ENCODE results near the gene AK6.

GRCh38 chr5:69343083-69343482 lies 26.2 kb downstream of the AK6 start:
- TF ChIP-seq REST (IDR thresholded peaks at IDR 0.05; ENCODE audit: borderline replicate concordance), result no peak
- TF ChIP-seq REST (CRISPR knock-in tag; IDR thresholded peaks at IDR 0.05; ENCODE audit: low read depth), result no peak
- no peak for TF ChIP-seq CEBPB (tag; IDR thresholded peaks at IDR 0.05)
- TF ChIP-seq, protein P1, sequence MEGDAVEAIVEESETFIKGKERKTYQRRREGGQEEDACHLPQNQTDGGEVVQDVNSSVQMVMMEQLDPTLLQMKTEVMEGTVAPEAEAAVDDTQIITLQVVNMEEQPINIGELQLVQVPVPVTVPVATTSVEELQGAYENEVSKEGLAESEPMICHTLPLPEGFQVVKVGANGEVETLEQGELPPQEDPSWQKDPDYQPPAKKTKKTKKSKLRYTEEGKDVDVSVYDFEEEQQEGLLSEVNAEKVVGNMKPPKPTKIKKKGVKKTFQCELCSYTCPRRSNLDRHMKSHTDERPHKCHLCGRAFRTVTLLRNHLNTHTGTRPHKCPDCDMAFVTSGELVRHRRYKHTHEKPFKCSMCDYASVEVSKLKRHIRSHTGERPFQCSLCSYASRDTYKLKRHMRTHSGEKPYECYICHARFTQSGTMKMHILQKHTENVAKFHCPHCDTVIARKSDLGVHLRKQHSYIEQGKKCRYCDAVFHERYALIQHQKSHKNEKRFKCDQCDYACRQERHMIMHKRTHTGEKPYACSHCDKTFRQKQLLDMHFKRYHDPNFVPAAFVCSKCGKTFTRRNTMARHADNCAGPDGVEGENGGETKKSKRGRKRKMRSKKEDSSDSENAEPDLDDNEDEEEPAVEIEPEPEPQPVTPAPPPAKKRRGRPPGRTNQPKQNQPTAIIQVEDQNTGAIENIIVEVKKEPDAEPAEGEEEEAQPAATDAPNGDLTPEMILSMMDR (IDR thresholded peaks at IDR 0.05 in 2 of 3, conservative IDR thresholded peaks at IDR 0.05 in 1 of 3; ENCODE audit: insufficient read depth in 2 of 3, low read depth in 1 of 3, low read length in 3 of 3), result no peak
- TF ChIP-seq L3MBTL2 (IDR thresholded peaks at IDR 0.05), result no peak
- no peak for TF ChIP-seq MAFK (IDR thresholded peaks at IDR 0.05; ENCODE audit: low read length)
- no peak for TF ChIP-seq POLR2AphosphoS5 (IDR thresholded peaks at IDR 0.05; ENCODE audit: control insufficient read depth, insufficient read depth, low read depth, low read length)

Data from K562 (cell line).